CD4-positive, alpha-beta memory T cell (primary cell): Measurements from ENCODE around the gene MINAR1. TPM values are rescaled to one million over a fixed set of nuclear protein-coding genes. Genes with fewer than 3 reads are reported as not detected.
A peak's percentile ranks its signal among the peaks of the same experiment; 100 is the strongest.

Source experiments
- CTCF ChIA-PET: fragments of 350-600 bp; sonication (Branson Sonifier 250); formaldehyde crosslinking; loops from one replicate; lab custom pipeline; 2021; ENCODE audit warnings: inconsistent platforms; ENCODE audit not compliant: partially characterized antibody; lab: Charles Lee
- POLR2A ChIA-PET: fragments of 350-600 bp; sonication (Branson Sonifier 250); formaldehyde crosslinking; loops from one replicate; lab custom pipeline; 2021; ENCODE audit not compliant: partially characterized antibody; lab: Charles Lee
- DNase-seq, 5 donors: peaks; one replicate each; pipeline versions ENCODE4 v3.0.0 to v3.0.0-alpha.2; 2020 to 2022; ENCODE audit warnings: mixed read lengths in 1 of 5
- H3K27ac ChIP-seq: one replicate; pipeline ENCODE4 v1.7.0; 2013; ENCODE audit warnings: low read depth, low read length
- H3K27me3 ChIP-seq: 2 replicates; pipeline ENCODE4 v1.7.0; 2013; ENCODE audit warnings: mild to moderate bottlenecking, low read length, moderate library complexity; ENCODE audit not compliant: insufficient read depth
- H3K36me3 ChIP-seq: 2 replicates; pipeline ENCODE4 v1.7.0; 2013; ENCODE audit warnings: mild to moderate bottlenecking, low read length, moderate library complexity; ENCODE audit not compliant: insufficient read depth
- H3K4me1 ChIP-seq: 2 replicates; pipeline ENCODE4 v1.7.0; 2013; ENCODE audit warnings: mild to moderate bottlenecking, low read length, moderate library complexity; ENCODE audit not compliant: insufficient read depth
- H3K4me3 ChIP-seq, 2 donors: one replicate each; pipeline ENCODE4 v1.7.0; 2013; ENCODE audit warnings: low read length in 2 of 2, mild to moderate bottlenecking in 1 of 2
- H3K9me3 ChIP-seq, 2 donors: one replicate each; pipeline ENCODE4 v1.7.0; 2013; ENCODE audit warnings: low read length in 2 of 2, control low read depth in 1 of 2; ENCODE audit not compliant: control insufficient read depth in 1 of 2
- H3K27ac Mint-ChIP-seq, 7 donors: one replicate each; pipeline ENCODE4 v1.8.0; 2020 to 2021; ENCODE audit warnings: mixed read lengths in 7 of 7, mild to moderate bottlenecking in 6 of 7, inconsistent platforms in 3 of 7, moderate library complexity in 3 of 7
- H3K27me3 Mint-ChIP-seq, 2 donors: one replicate each; pipeline ENCODE4 v1.8.0; 2020 to 2021; ENCODE audit warnings: mixed read lengths in 2 of 2
- H3K36me3 Mint-ChIP-seq, 2 donors: one replicate each; pipeline ENCODE4 v1.8.0; 2020 to 2021; ENCODE audit warnings: mixed read lengths in 2 of 2, inconsistent platforms in 1 of 2, mild to moderate bottlenecking in 1 of 2
- H3K4me1 Mint-ChIP-seq, 4 donors: one replicate each; pipeline ENCODE4 v1.8.0; 2020 to 2021; ENCODE audit warnings: mixed read lengths in 4 of 4, mild to moderate bottlenecking in 1 of 4
- H3K4me3 Mint-ChIP-seq, 8 donors: one replicate each; pipeline ENCODE4 v1.8.0; 2020 to 2021; ENCODE audit warnings: mixed read lengths in 8 of 8, mild to moderate bottlenecking in 7 of 8, moderate library complexity in 6 of 8, inconsistent platforms in 3 of 8
- H3K9me3 Mint-ChIP-seq, 8 donors: one replicate each; pipeline ENCODE4 v1.8.0; 2020 to 2021; ENCODE audit warnings: mixed read lengths in 8 of 8, mild to moderate bottlenecking in 5 of 8, inconsistent platforms in 3 of 8, moderate library complexity in 1 of 8
- intact Hi-C: fragments of 100-400 bp; cut with micrococcal nuclease; formaldehyde crosslinking; loops from one replicate; pipeline ENCODE4 v1.15.1; 2023
- polyA plus RNA-seq, 2 donors: library from polyadenylated mRNA; unstranded; fragments of 300-500 nt; fragmentation: Illumina TruSeq; gene quantifications; one replicate each; pipeline ENCODE4 v1.2.3, GENCODE V29; 2021
- total RNA-seq, 2 experiments: library from RNA; stranded (reverse); gene quantifications; one replicate each; pipeline ENCODE4 v1.2.3, GENCODE V29; 2021

The MINAR1 gene
- total and polyA plus RNA-seq, 4 experiments from 2014 or later, result 0.07 to 0.32 (median 0.30) TPM; not detected in 1

DNA sequence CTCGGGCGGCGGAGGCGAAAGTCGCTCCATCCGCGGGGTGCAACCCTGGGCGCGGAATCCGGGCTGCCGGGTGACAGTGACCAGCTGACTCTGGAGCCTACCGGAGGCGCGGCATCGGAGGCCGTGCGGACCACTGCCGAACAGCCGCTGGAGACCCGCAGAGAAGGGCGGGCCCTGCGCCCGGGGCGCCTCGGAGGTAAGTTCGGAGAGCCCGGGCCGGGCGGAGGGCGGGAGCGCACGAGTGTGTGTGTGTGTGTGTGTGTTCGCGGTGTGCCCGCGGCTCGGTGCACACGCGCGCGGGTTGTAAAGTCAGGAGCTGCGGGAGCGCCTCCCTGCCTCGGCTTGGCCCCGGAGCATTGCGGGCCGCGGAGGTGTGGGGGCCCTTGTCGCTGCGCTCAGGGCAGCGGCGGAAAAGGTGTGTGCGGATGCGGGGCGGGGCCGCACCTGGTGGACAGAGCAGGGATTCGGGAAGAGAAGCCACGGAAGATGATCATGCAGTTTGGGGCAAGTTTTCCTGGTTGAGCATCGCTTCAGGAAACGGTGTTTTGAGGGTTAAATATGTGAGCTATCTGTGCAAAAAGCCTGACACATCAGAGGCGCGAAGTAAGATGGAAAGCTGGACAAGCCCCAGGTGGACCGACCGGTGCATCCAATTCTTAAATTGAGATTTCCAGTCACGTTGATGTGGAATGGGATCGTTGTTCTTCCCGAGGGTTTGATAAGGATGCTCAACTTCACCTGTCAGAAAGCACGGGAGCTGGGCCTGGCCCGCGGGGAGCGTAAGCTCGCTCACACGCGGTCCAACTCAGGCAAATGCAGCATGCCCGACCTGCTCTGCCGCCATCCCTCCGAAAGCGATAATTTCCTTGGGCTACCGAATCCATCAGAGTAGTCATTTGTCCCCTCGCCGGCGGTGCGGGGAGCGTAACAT lies 474 bp downstream of the MINAR1 start:
- Mint-ChIP-seq H3K4me1 (peaks cover 4 to 12% (median 8%) of the 10 kb centered on the region in 4 donors), H3K27ac (no peak overlapping the region), H3K4me3 (peak overlapping the region in 1 of 8 donors; percentile 26), H3K36me3 (peaks cover 0 to 4% of the 10 kb centered on the region in 2 donors), H3K27me3 (peaks cover 34 to 51% of the 10 kb centered on the region in 2 donors), H3K9me3 (peaks cover 0 to 3% (median 0%) of the 10 kb centered on the region in 8 donors)
- ChIA-PET CTCF (no interaction called here), POLR2A (no interaction called here)
- intact Hi-C loops, result no loop called here
- no peaks in the 10 kb centered on the region for H3K4me1 ChIP-seq
- H3K9me3 ChIP-seq, result no peaks in the 10 kb centered on the region
- H3K36me3 ChIP-seq, result no peaks in the 10 kb centered on the region
- peaks cover 12% of the 10 kb centered on the region for H3K27me3 ChIP-seq
- no peak overlapping the region for H3K27ac ChIP-seq
- no peak for DNase-seq
- no peak overlapping the region for H3K4me3 ChIP-seq

DNA sequence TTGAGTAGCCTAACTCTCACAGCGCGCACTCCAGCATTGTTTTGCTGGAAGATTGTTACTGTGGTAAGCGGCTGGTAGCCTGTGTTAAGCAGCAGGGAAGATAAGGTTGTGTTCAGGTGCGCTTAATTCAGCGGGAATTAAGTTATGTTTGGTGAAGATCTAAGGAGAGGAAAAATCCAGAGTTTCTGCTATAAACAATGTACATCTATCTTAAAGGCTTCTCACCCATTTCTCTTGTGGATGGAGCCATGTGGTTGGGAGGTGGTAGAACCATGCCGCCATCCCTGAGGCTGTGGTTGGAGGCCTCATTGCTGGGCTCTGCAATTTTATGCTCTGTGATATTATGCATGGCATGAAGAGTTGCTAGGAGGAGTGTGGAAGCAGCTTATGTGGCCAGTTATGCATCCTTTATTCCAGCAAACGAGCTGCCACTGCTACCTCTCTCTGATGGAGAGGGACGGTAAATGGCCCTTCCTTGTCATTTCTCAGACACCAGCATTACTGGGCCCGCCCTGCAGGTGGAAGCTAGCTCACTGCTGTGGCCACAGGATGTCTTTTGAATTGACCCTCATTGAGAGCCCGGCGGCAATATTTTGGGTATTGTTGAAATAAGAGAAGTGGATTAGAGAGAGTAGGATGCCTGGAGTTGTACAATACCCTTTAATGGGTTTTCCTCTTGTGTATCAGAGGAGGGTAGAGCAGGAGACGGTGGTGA lies 1.3 kb downstream of the MINAR1 start:
- peaks cover 4 to 12% (median 8%) of the 10 kb centered on the region in 4 donors for H3K4me1 Mint-ChIP-seq
- ChIA-PET CTCF (no interaction called here), POLR2A (no interaction called here)
- no peaks in the 10 kb centered on the region for H3K4me1 ChIP-seq
- H3K27me3 Mint-ChIP-seq, result peaks cover 31 to 49% of the 10 kb centered on the region in 2 donors
- intact Hi-C loops, result no loop called here
- H3K4me3 ChIP-seq, result no peak overlapping the region
- H3K36me3 ChIP-seq, result no peaks in the 10 kb centered on the region
- H3K27ac Mint-ChIP-seq, result no peak overlapping the region
- peaks cover 0 to 4% of the 10 kb centered on the region in 2 donors for H3K36me3 Mint-ChIP-seq
- no peaks in the 10 kb centered on the region for H3K9me3 ChIP-seq
- H3K27me3 ChIP-seq, result peaks cover 12% of the 10 kb centered on the region
- H3K4me3 Mint-ChIP-seq, result peak overlapping the region in 1 of 8 donors; percentile 26
- no peak for DNase-seq
- H3K27ac ChIP-seq, result no peak overlapping the region
- peaks cover 0 to 2% (median 0%) of the 10 kb centered on the region in 8 donors for H3K9me3 Mint-ChIP-seq

DNA sequence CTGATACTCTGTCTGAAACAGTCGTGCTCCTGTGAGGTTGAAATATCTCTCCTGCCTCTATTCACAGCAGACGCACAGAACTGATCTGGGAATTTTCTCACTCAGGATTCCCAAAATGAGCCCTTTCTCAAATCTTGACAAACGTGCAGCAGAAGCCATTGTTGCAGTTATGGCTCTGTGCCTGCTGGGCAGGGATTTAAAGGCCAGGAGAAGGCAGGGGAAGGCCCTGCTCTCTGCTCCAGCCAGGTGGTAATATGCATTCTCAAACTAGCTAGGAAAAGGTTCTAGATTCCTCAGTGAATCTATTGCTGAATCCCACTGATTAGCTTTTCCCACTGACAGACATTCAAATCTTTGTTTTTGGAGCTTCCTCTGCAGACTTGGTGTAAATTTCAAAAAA lies 2.2 kb downstream of the MINAR1 start:
- no peak for DNase-seq
- Mint-ChIP-seq H3K4me1 (peaks cover 4 to 12% (median 8%) of the 10 kb centered on the region in 4 donors), H3K27me3 (peaks cover 26 to 40% of the 10 kb centered on the region in 2 donors), H3K9me3 (no peaks in the 10 kb centered on the region), H3K4me3 (no peak overlapping the region), H3K36me3 (peaks cover 0 to 4% of the 10 kb centered on the region in 2 donors), H3K27ac (no peak overlapping the region)
- Histone ChIP-seq H3K4me1 (no peaks in the 10 kb centered on the region), H3K27ac (no peak overlapping the region), H3K27me3 (peaks cover 12% of the 10 kb centered on the region), H3K4me3 (no peak overlapping the region), H3K9me3 (no peaks in the 10 kb centered on the region), H3K36me3 (no peaks in the 10 kb centered on the region)
- POLR2A ChIA-PET, result no interaction called here
- CTCF ChIA-PET, result no interaction called here
- intact Hi-C loops, result no loop called here

DNA sequence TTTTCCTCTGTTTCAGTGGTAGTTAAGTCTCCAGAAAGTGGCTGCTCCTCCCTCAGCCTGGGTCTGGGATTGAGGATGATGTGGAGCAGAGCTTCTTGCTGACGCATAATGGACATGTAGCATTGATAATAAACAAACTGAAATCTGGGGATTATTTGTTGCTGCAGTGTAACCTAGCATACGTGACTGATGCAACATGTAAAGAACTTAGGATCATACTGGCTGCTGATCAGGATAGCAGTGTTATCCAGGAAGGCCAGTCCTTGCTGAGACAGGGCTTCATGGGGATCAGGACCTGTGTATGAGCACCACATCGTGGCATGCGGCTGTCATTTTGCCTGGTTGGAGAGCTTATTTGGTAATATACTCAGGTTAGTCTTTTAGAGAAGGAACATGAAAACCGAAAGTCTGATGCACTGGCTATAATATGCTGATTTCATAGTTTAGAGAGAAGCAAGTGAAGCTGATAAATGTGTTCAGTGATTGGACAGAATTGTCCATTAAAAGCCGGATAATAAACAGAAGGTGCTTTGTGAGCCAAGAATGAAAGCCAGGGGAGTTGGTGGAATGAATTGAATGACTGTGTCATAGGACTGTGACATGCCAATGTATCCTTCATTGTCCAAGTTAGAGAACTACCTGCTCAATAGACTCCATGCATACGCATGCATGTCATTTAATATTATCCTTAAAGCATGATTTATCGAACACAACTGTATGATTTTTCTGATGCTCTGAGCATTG lies 4.1 kb downstream of the MINAR1 start:
- Histone ChIP-seq H3K27me3 (no peaks in the 10 kb centered on the region), H3K36me3 (no peaks in the 10 kb centered on the region), H3K4me1 (no peaks in the 10 kb centered on the region), H3K4me3 (no peak overlapping the region), H3K27ac (no peak overlapping the region), H3K9me3 (no peaks in the 10 kb centered on the region)
- Mint-ChIP-seq H3K9me3 (no peaks in the 10 kb centered on the region), H3K27ac (no peak overlapping the region), H3K36me3 (peaks cover 0 to 4% of the 10 kb centered on the region in 2 donors), H3K27me3 (peaks cover 16 to 27% of the 10 kb centered on the region in 2 donors), H3K4me1 (peaks cover 2 to 8% (median 5%) of the 10 kb centered on the region in 4 donors), H3K4me3 (no peak overlapping the region)
- DNase-seq, result no peak
- intact Hi-C loops, result no loop called here
- ChIA-PET CTCF (no interaction called here), POLR2A (no interaction called here)

DNA sequence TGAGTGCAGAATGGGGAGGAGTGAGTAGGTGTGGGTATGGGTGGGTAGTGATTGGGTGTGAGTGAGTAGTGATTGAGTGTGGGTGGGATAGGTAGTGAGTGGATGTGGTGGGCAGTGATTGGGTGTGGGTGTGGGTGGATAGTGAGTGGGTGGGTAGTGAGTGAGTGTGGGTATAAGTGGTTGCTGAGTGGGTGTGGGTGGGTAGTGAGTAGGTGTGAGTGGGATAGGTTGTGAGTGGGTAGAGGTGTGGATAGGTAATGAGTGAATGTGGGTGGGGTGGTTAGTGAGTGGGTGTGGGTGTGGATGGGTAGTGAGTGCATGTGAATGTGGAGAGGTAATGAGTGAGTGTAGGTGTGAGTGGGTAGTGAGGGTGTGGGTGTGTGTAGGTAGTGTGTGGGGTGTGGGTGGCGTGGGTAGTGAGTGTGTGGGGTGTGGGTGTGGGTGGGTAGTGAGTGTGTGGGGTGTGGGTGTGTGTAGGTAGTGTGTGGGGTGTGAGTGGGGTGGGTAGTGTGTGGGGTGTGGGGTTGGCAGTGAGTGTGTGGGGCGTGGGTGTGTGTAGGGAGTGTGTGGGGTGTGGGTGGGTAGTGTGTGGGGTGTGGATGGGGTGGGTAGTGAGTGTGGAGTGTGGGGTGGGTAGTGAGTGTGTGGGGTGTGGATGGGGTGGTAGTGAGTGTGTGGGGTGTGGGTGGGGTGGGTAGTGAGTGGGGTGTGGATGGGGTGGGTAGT lies 5.3 kb downstream of the MINAR1 start:
- Mint-ChIP-seq H3K9me3 (no peaks in the 10 kb centered on the region), H3K4me3 (no peak overlapping the region), H3K36me3 (peaks cover 0 to 4% of the 10 kb centered on the region in 2 donors), H3K27me3 (peaks cover 14 to 23% of the 10 kb centered on the region in 2 donors), H3K27ac (no peak overlapping the region), H3K4me1 (peaks cover 0 to 5% (median 2%) of the 10 kb centered on the region in 4 donors)
- Histone ChIP-seq H3K4me3 (no peak overlapping the region), H3K36me3 (no peaks in the 10 kb centered on the region), H3K9me3 (no peaks in the 10 kb centered on the region), H3K27ac (no peak overlapping the region), H3K4me1 (no peaks in the 10 kb centered on the region), H3K27me3 (no peaks in the 10 kb centered on the region)
- intact Hi-C loops, result no loop called here
- no peak for DNase-seq
- CTCF ChIA-PET, result no interaction called here
- POLR2A ChIA-PET, result no interaction called here

DNA sequence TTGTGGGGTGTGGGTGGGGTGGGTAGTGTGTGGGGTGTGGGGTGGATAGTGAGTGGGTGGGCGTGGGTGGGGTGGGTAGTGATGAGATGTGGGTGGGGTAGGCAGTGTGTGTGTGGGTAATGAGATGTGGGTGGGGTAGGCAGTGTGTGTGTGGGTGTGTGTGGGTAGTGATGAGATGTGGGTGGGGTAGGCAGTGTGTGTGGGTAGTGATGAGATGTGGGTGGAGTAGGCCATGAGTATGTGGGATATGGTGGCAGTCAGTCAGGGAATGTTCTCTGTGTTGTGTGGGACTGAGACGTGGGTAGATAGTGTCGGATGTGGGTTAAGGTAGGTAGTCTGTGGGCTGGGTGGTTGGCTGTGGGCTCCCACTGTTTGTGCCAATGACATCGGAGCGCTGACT lies 7.1 kb downstream of the MINAR1 start:
- peaks cover 0 to 5% of the 10 kb centered on the region in 2 donors for H3K27me3 Mint-ChIP-seq
- intact Hi-C loops, result no loop called here
- H3K36me3 Mint-ChIP-seq, result peaks cover 0 to 4% of the 10 kb centered on the region in 2 donors
- H3K4me3 Mint-ChIP-seq, result no peak overlapping the region
- Histone ChIP-seq H3K4me1 (no peaks in the 10 kb centered on the region), H3K27ac (no peak overlapping the region), H3K27me3 (no peaks in the 10 kb centered on the region), H3K4me3 (no peak overlapping the region), H3K9me3 (no peaks in the 10 kb centered on the region), H3K36me3 (no peaks in the 10 kb centered on the region)
- CTCF ChIA-PET, result no interaction called here
- DNase-seq, result no peak
- no peak overlapping the region for H3K27ac Mint-ChIP-seq
- H3K4me1 Mint-ChIP-seq, result peaks cover 0 to 4% (median 0%) of the 10 kb centered on the region in 4 donors
- no peaks in the 10 kb centered on the region for H3K9me3 Mint-ChIP-seq
- POLR2A ChIA-PET, result no interaction called here
